ENCODE results near the gene ZIC1. TPM values are rescaled to one million over a fixed set of nuclear protein-coding genes. Genes with fewer than 3 reads are reported as not detected.

ZIC1 gene
- total and polyA plus RNA-seq, 2 experiments from 2014 or later, result 0.21 to 0.95 TPM

DNA sequence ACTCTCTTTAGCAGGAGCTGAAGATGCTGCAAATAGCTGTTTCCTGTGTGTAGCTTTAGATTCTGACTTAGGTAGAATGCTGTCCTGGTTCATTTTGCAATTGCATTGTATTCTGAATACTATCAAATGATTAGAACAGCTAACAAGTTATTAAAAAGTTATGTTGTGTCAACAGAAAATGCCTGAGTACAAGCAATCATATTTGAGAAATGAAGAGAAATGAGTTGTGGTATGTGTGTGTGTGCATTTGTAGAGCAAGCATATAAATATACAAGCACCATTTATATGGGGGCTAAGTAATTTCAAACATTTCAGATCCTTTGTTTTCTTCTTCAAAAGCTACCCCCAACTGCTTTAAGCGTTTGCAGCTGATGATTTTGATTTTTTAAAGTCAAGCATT, 7.8 kb downstream of the ZIC1 start:
- H3K27ac ChIP-seq (ENCODE audit: low read depth), result no peak overlapping the region
- peaks cover 37% of the 10 kb centered on the region for H3F3A ChIP-seq (replicated peaks; ENCODE audit: low read depth)
- ATAC-seq (no peak), DNase-seq (ENCODE audit: low spot score) (no peak)
- Mint-ChIP-seq H3K4me3 (no peak overlapping the region), H3K27ac (no peak overlapping the region), H3K4me1 (peaks cover 54% of the 10 kb centered on the region), H3K36me3 (ENCODE audit: low read depth) (no peaks in the 10 kb centered on the region), H3K9me3 (peaks cover 11% of the 10 kb centered on the region; the same call in 2 of the 3 replicates), H3K27me3 (ENCODE audit: insufficient read depth, low read depth, poor library complexity) (peaks cover 98% of the 10 kb centered on the region)
- H3K4me1 ChIP-seq (ENCODE audit: insufficient read depth), result peaks cover 81% of the 10 kb centered on the region
- no peaks in the 10 kb centered on the region for H3K79me2 ChIP-seq (replicated peaks; ENCODE audit: insufficient read depth)
- H2AFZ ChIP-seq, result no peak overlapping the region
- no peaks in the 10 kb centered on the region for H3K36me3 ChIP-seq (ENCODE audit: insufficient read depth)
- H3K4me3 ChIP-seq, result no peak overlapping the region
- H4K20me1 ChIP-seq (replicated peaks; ENCODE audit: insufficient read depth), result no peaks in the 10 kb centered on the region; the same call in 1 of the 2 replicates
- TF ChIP-seq POLR2AphosphoS5 (IDR thresholded peaks at IDR 0.05; ENCODE audit: low read depth) (no peak), NANOG (IDR thresholded peaks at IDR 0.05; ENCODE audit: borderline replicate concordance) (peak; percentile 48; the same call in 1 of the 2 replicates)
- TF ChIP-seq, protein P1, sequence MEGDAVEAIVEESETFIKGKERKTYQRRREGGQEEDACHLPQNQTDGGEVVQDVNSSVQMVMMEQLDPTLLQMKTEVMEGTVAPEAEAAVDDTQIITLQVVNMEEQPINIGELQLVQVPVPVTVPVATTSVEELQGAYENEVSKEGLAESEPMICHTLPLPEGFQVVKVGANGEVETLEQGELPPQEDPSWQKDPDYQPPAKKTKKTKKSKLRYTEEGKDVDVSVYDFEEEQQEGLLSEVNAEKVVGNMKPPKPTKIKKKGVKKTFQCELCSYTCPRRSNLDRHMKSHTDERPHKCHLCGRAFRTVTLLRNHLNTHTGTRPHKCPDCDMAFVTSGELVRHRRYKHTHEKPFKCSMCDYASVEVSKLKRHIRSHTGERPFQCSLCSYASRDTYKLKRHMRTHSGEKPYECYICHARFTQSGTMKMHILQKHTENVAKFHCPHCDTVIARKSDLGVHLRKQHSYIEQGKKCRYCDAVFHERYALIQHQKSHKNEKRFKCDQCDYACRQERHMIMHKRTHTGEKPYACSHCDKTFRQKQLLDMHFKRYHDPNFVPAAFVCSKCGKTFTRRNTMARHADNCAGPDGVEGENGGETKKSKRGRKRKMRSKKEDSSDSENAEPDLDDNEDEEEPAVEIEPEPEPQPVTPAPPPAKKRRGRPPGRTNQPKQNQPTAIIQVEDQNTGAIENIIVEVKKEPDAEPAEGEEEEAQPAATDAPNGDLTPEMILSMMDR (conservative IDR thresholded peaks at IDR 0.05; ENCODE audit: low read depth in 2 of 2), result no peak
- TF ChIP-seq, protein P2, sequence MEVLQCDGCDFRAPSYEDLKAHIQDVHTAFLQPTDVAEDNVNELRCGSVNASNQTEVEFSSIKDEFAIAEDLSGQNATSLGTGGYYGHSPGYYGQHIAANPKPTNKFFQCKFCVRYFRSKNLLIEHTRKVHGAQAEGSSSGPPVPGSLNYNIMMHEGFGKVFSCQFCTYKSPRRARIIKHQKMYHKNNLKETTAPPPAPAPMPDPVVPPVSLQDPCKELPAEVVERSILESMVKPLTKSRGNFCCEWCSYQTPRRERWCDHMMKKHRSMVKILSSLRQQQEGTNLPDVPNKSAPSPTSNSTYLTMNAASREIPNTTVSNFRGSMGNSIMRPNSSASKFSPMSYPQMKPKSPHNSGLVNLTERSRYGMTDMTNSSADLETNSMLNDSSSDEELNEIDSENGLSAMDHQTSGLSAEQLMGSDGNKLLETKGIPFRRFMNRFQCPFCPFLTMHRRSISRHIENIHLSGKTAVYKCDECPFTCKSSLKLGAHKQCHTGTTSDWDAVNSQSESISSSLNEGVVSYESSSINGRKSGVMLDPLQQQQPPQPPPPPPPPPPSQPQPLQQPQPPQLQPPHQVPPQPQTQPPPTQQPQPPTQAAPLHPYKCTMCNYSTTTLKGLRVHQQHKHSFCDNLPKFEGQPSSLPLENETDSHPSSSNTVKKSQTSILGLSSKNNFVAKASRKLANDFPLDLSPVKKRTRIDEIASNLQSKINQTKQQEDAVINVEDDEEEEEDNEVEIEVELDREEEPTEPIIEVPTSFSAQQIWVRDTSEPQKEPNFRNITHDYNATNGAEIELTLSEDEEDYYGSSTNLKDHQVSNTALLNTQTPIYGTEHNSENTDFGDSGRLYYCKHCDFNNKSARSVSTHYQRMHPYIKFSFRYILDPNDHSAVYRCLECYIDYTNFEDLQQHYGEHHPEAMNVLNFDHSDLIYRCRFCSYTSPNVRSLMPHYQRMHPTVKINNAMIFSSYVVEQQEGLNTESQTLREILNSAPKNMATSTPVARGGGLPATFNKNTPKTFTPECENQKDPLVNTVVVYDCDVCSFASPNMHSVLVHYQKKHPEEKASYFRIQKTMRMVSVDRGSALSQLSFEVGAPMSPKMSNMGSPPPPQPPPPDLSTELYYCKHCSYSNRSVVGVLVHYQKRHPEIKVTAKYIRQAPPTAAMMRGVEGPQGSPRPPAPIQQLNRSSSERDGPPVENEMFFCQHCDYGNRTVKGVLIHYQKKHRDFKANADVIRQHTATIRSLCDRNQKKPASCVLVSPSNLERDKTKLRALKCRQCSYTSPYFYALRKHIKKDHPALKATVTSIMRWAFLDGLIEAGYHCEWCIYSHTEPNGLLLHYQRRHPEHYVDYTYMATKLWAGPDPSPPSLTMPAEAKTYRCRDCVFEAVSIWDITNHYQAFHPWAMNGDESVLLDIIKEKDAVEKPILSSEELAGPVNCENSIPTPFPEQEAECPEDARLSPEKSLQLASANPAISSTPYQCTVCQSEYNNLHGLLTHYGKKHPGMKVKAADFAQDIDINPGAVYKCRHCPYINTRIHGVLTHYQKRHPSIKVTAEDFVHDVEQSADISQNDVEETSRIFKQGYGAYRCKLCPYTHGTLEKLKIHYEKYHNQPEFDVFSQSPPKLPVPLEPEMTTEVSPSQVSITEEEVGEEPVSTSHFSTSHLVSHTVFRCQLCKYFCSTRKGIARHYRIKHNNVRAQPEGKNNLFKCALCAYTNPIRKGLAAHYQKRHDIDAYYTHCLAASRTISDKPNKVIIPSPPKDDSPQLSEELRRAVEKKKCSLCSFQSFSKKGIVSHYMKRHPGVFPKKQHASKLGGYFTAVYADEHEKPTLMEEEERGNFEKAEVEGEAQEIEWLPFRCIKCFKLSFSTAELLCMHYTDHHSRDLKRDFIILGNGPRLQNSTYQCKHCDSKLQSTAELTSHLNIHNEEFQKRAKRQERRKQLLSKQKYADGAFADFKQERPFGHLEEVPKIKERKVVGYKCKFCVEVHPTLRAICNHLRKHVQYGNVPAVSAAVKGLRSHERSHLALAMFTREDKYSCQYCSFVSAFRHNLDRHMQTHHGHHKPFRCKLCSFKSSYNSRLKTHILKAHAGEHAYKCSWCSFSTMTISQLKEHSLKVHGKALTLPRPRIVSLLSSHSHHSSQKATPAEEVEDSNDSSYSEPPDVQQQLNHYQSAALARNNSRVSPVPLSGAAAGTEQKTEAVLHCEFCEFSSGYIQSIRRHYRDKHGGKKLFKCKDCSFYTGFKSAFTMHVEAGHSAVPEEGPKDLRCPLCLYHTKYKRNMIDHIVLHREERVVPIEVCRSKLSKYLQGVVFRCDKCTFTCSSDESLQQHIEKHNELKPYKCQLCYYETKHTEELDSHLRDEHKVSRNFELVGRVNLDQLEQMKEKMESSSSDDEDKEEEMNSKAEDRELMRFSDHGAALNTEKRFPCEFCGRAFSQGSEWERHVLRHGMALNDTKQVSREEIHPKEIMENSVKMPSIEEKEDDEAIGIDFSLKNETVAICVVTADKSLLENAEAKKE (CRISPR knock-in tag; IDR thresholded peaks at IDR 0.05), result no peak
- peaks cover 100% of the 10 kb centered on the region for H3K27me3 ChIP-seq (ENCODE audit: insufficient read depth)
- 0 out of 2 replicates have a peak overlapping the region, but pooled peaks have one; percentile 2 for H3K4me2 ChIP-seq
- H3K9me2 ChIP-seq (ENCODE audit: insufficient read depth), result no peaks in the 10 kb centered on the region
